Loucy (cell line): ENCODE results near the gene KLHL8.

Source experiments
- H2AFZ ChIP-seq: fragments of 200-600 bp; sonication (generic); 2 replicates; pipeline ENCODE4 v1.6.0; 2016; ENCODE audit warnings: antibody characterized with exemption, mild to moderate bottlenecking, low read length, moderate library complexity
- H3F3A ChIP-seq: fragments of 200-600 bp; 2 replicates; pipeline ENCODE4 v1.6.0; 2016; ENCODE audit warnings: antibody characterized with exemption, low read depth, mild to moderate bottlenecking
- H3K27me3 ChIP-seq: fragments of 200-600 bp; sonication (generic); 2 replicates; pipeline ENCODE4 v1.6.1; 2014; ENCODE audit warnings: low read length, mild to moderate bottlenecking; ENCODE audit not compliant: insufficient read depth, poor library complexity, severe bottlenecking
- H3K36me3 ChIP-seq: fragments of 200-600 bp; sonication (generic); 2 replicates; pipeline ENCODE4 v1.6.1; 2016; ENCODE audit warnings: low read length; ENCODE audit not compliant: insufficient read depth
- H3K4me1 ChIP-seq: fragments of 200-600 bp; sonication (generic); 2 replicates; pipeline ENCODE4 v1.5.1; 2014; ENCODE audit warnings: low read length, mild to moderate bottlenecking; ENCODE audit not compliant: insufficient read depth, poor library complexity, severe bottlenecking
- H3K4me2 ChIP-seq: fragments of 200-600 bp; sonication (generic); 2 replicates; pipeline ENCODE4 v1.6.0; 2014; ENCODE audit warnings: antibody characterized with exemption, low read length, low read depth, mild to moderate bottlenecking; ENCODE audit not compliant: poor library complexity, severe bottlenecking
- H3K4me3 ChIP-seq: fragments of 200-600 bp; sonication (generic); 2 replicates; pipeline ENCODE4 v1.5.1; 2014; ENCODE audit warnings: low read length, mild to moderate bottlenecking, mixed read lengths; ENCODE audit not compliant: poor library complexity, severe bottlenecking
- H3K79me2 ChIP-seq: fragments of 200-600 bp; sonication (generic); 2 replicates; pipeline ENCODE4 v1.6.1; 2014; ENCODE audit warnings: low read length; ENCODE audit not compliant: insufficient read depth
- H3K9ac ChIP-seq: fragments of 200-600 bp; sonication (generic); 2 replicates; pipeline ENCODE4 v1.6.0; 2014; ENCODE audit warnings: mild to moderate bottlenecking, low read depth, low read length, moderate library complexity; ENCODE audit not compliant: poor library complexity, severe bottlenecking
- H3K9me2 ChIP-seq: fragments of 200-600 bp; sonication (generic); replicated peaks from 2 replicates; pipeline ENCODE4 v1.6.1; 2016; ENCODE audit warnings: low read depth, low read length, mixed read lengths
- H3K9me3 ChIP-seq: fragments of 200-600 bp; sonication (generic); 2 replicates; pipeline ENCODE4 v1.6.1; 2014; ENCODE audit warnings: mild to moderate bottlenecking, antibody characterized with exemption, low read length, low read depth; ENCODE audit not compliant: insufficient read depth
- H4K20me1 ChIP-seq: fragments of 200-600 bp; sonication (generic); 2 replicates; pipeline ENCODE4 v1.6.0; 2014; ENCODE audit warnings: antibody characterized with exemption, low read length, mild to moderate bottlenecking; ENCODE audit not compliant: insufficient read depth, poor library complexity, severe bottlenecking
- EZH2phosphoT487 ChIP-seq: fragments of 200-600 bp; IDR thresholded peaks from 2 replicates; pipeline ENCODE4 v1.6.1; 2018; ENCODE audit warnings: antibody characterized with exemption, mild to moderate bottlenecking, moderate library complexity, borderline replicate concordance
- TF ChIP-seq, protein P1 (sequence below): fragments of 200-600 bp; sonication (generic); conservative IDR thresholded peaks from 2 replicates; pipeline ENCODE4 v1.5.1; 2014; ENCODE audit warnings: mild to moderate bottlenecking, antibody characterized with exemption, low read length

The KLHL8 gene

GRCh38 chr4:87141428-87141827, 79.0 kb downstream of the KLHL8 start:
- peaks cover 31% of the 10 kb centered on the region for H3K36me3 ChIP-seq
- H3K4me2 ChIP-seq, result no peak overlapping the region
- no peaks in the 10 kb centered on the region for H3K4me1 ChIP-seq
- no peak overlapping the region for H2AFZ ChIP-seq
- H3F3A ChIP-seq, result no peaks in the 10 kb centered on the region
- H3K79me2 ChIP-seq, result no peaks in the 10 kb centered on the region
- no peak overlapping the region for H3K4me3 ChIP-seq
- no peaks in the 10 kb centered on the region for H4K20me1 ChIP-seq
- no peaks in the 10 kb centered on the region for H3K27me3 ChIP-seq
- no peak for TF ChIP-seq EZH2phosphoT487
- TF ChIP-seq, protein P1, sequence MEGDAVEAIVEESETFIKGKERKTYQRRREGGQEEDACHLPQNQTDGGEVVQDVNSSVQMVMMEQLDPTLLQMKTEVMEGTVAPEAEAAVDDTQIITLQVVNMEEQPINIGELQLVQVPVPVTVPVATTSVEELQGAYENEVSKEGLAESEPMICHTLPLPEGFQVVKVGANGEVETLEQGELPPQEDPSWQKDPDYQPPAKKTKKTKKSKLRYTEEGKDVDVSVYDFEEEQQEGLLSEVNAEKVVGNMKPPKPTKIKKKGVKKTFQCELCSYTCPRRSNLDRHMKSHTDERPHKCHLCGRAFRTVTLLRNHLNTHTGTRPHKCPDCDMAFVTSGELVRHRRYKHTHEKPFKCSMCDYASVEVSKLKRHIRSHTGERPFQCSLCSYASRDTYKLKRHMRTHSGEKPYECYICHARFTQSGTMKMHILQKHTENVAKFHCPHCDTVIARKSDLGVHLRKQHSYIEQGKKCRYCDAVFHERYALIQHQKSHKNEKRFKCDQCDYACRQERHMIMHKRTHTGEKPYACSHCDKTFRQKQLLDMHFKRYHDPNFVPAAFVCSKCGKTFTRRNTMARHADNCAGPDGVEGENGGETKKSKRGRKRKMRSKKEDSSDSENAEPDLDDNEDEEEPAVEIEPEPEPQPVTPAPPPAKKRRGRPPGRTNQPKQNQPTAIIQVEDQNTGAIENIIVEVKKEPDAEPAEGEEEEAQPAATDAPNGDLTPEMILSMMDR, result no peak
- no peak overlapping the region for H3K9ac ChIP-seq
- no peaks in the 10 kb centered on the region for H3K9me2 ChIP-seq
- no peaks in the 10 kb centered on the region for H3K9me3 ChIP-seq

DNA sequence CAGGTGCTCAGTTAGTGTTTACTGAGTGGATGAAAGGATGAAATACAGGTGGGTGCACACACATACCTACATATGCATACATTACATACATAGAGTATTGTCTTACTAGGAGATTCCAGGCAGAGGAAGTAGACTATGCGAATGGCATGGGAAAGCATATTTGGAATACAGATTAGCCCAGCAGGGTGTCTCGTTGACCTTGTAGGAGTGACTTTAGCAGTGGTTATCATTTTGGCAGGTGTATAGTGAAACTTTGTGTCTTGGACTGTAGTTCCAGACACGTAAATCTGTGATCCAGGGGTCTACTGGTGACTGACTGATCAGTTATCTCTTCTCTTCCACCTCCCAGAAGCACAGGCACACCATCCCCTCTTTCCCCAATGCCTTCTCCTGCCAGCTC, 86.3 kb downstream of the KLHL8 start:
- no peaks in the 10 kb centered on the region for H3K4me1 ChIP-seq
- H3K9me3 ChIP-seq, result no peaks in the 10 kb centered on the region
- H3K9me2 ChIP-seq, result no peaks in the 10 kb centered on the region
- H4K20me1 ChIP-seq, result no peaks in the 10 kb centered on the region
- H2AFZ ChIP-seq, result no peak overlapping the region
- H3K4me3 ChIP-seq, result no peak overlapping the region
- H3K36me3 ChIP-seq, result peaks cover 93% of the 10 kb centered on the region
- TF ChIP-seq EZH2phosphoT487, result no peak
- TF ChIP-seq, protein P1, result no peak
- no peaks in the 10 kb centered on the region for H3K27me3 ChIP-seq
- no peaks in the 10 kb centered on the region for H3F3A ChIP-seq
- H3K79me2 ChIP-seq, result no peaks in the 10 kb centered on the region
- H3K9ac ChIP-seq, result no peak overlapping the region
- no peak overlapping the region for H3K4me2 ChIP-seq

- Histone ChIP-seq H3K9me3 (no peaks in the 10 kb centered on the region), H3K36me3 (peaks cover 96% of the 10 kb centered on the region), H2AFZ (no peak overlapping the region), H3K4me2 (no peak overlapping the region), H3K79me2 (no peaks in the 10 kb centered on the region), H3K4me3 (no peak overlapping the region), H3K27me3 (no peaks in the 10 kb centered on the region), H3K9me2 (no peaks in the 10 kb centered on the region), H3F3A (no peaks in the 10 kb centered on the region), H3K4me1 (no peaks in the 10 kb centered on the region), H4K20me1 (no peaks in the 10 kb centered on the region), H3K9ac (no peak overlapping the region)
- TF ChIP-seq, protein P1, result no peak
- TF ChIP-seq EZH2phosphoT487, result no peak
Measured at GRCh38 chr4:87133183-87133582, 87.2 kb downstream of the KLHL8 start.
